GM19438 (cell line): ENCODE data around the gene CFAP221.

Experiments used
- ATAC-seq: cut with Tn5 transposase; IDR thresholded peaks from one replicate; pipeline ENCODE4 v1.9.1; 2021; ENCODE audit warnings: low read depth; ENCODE audit not compliant: unreplicated experiment

CFAP221 gene

DNA sequence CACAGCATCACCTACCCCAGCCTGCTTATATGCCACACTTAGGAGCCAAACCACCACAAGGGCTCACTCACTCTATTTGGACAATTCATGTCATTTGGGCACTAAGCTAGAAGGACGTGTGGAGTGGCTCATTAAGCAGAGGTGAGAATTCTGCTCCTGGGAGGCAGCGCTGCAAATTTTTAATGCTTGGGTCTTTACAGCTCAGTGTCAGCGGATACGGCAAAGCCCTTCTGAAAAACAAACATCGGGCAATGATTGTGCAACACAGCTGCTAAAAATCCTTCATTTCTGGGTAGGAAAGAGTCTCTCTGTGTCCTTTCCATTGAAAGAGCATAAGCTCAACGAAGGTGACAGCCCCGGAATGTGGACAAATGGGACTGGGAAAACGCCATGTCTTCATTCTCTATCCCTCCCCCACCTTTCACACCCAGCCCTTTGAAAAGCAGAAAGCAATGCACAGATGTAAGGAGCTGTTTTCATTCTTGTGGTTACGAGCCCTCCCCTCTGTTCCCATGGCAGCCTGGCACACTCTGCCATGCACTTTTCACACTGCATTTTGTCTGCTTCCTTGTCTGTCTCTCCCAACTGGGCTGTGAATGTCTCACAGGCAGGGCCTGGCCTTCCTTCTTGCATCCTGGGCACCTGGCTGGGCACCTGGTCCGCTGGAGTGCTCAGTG is 150.7 kb downstream of the CFAP221 start:
- no peak for ATAC-seq

DNA sequence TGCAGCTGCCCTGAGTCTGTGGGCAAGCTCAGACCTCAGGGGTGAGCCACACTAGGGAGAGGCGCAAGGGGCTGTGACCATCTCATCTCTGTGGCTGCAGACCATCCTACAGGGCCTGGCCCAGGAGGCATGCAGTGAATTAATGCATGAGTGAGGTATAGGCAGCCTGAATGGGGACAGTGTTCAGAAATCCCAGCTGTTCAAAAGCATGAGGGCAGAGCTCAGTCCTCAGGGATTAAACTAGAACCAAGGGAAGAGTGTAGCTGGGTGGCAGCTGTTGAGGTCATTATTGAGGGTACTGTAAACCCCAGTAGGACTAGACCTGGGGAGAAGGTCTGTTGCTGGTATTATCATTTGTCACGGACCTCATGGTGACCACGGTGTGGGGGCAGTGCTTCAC is 151.8 kb downstream of the CFAP221 start:
- no peak for ATAC-seq

DNA sequence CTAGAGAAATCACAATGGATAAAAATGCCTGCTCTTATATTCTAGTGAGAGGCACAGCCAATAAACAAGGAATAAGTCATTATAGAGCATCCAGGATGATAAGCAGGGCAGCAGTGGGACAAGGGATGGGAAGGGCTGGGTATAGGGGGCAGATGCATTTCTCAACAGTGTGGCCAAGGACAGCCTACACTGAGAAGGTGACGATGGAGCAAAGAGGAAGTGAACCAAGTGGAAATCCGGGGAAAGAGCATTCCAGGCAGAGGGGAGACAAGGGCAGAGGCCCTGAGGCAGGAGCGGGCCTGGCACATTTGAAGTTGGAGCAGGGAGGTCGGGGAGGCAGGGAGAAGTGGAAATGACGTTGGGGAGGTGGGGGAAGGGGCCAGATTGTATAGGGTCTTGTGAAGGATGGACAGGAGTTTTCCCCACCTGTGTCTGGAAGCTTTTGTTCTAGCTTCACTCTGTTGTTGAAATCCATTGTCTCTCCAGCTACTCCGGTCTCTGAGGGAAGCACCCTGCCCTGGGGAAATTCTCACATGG is 152.3 kb downstream of the CFAP221 start:
- ATAC-seq, result no peak

- ATAC-seq, result no peak
Observed at GRCh38 chr2:119697290-119698020, 153.2 kb downstream of the CFAP221 start.

DNA sequence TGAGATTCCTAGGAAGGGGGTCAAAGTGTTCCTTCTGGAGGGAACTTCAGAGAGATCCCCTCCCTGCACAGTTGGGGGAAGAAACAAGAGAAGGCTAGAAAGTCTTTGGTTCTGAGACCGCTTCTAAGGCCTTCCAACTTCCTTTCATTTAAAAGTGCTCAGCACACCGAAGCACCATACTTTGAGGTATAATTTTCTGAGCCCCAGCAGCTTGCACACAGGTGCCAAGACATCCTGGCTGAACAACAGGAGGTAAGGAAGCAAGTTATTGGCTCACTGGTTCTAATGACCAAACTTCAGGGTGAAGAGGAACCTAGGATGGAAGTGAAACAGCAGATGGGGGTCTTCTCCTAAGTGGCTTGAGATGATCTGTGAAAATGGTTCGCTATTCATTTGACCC is 154.0 kb downstream of the CFAP221 start:
- ATAC-seq, result no peak

GRCh38 chr2:119699016-119699606 is 154.9 kb downstream of the CFAP221 start:
- no peak for ATAC-seq

DNA sequence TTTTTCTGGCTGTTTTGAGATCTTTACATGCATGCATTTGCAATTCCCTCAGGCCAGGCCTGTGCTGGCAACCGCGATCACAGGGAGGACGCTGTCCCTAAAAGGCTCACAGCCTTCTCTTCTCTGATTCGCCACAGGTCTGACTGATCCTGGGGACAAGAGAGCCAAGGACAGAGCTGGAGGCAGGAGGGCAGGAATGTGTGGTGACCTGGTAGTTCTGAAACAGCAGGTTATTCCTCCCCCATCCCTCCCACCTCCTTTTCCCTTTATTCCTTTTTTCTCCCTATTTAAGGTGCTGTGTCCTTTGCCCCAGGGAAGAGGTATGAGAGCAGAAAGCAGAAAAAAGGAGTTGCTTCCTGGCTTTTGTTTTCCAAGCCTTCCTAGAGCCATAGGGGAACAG is 156.6 kb downstream of the CFAP221 start:
- ATAC-seq, result no peak

- ATAC-seq, result no peak
Observed at GRCh38 chr2:119701352-119701751, 157.1 kb downstream of the CFAP221 start.

DNA sequence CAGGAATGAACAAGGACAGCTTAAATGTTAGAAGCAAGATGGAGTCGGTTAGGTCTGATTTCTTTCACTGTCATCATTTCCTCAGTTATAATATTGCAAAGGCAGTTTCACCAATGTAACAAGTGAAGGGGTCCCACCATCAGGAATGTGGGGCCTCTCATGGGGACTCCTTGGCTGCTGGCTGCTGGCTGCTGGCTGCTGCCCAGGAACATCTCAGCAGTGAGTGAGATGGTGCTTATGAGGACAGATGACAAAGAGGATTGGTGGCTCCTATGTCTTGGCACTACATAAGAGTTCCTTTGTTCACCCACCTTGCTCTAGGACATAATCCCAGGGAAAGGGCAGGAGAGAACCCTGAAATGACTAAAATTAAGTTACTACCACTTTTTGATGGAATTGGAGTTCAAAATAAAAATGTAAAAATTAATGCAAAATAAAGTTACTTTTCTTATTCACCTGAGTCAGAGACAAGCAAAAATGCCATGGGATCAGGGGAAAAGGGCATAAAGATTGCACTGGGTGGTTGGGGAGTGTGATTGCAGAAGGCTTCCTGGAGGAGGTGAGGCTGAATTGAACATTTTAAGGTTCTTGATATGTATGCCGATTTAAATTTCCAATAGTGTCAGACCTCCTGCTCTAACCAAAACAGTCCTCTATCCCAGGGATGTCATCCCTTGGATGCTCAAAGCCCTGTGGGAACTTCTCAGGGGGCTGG is 158.1 kb downstream of the CFAP221 start:
- no peak for ATAC-seq

GRCh38 chr2:119702918-119703401 is 158.7 kb downstream of the CFAP221 start:
- ATAC-seq, result peak; percentile 80

DNA sequence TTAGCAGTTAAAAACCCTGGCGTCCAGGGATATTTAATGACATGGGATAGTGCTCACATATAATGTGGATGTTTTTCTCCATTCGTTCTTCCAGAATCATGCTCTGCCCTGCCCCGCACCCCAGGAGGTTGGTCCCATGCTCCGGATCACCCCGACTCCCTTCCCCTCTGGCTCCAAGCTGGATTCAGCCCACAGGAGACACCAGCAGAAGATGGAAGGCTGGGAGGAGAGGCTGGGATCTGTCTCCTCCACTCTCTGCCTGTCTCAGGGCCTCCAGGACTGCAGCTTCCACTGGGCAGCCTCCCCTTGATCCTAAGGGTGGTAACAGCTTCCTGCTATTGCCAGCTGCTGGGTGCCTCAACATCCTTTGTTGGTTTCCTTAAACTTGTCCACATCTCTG is 159.3 kb downstream of the CFAP221 start:
- ATAC-seq, result no peak

DNA sequence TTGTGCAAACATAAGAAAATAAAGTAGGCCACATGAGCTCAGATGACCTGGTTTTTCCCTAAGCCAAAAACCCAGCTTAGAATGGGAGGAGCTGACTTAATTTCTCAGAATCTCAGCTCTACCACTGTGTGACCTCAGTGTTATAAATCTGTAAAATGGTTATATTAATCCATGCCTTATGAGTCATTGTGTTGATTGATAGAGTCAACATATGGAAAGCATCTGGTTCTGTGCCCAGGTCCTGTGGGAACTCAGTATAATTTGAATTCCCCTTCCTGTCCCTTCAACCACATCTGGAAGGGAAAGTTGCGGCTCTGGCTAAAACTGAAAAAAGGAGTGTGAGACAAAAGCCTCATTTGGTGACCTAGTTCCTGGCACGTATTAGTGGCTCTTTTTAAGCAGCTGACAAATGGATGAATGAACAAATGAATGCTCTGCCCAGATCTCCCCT is 160.4 kb downstream of the CFAP221 start:
- peak; percentile 66 for ATAC-seq

- ATAC-seq, result no peak
Observed at GRCh38 chr2:119706221-119706620, 162.0 kb downstream of the CFAP221 start.
